Liver (tissue), 9 donors: ENCODE results near the gene C19orf25. TPM values are rescaled to one million over a fixed set of nuclear protein-coding genes. Genes with fewer than 3 reads are reported as not detected.

ENCODE experiments used
- DNase-seq: peaks from one replicate; pipeline ENCODE4 v3.0.0-alpha.2; 2017; ENCODE audit warnings: low spot score
- H3K27ac ChIP-seq, 2 donors: one replicate each; pipeline ENCODE4 v1.7.0; 2013; ENCODE audit warnings: inconsistent platforms in 2 of 2, low read length in 2 of 2, control low read depth in 1 of 2, low read depth in 1 of 2, mild to moderate bottlenecking in 1 of 2
- H3K27me3 ChIP-seq, 4 donors: one replicate each; pipeline versions ENCODE4 v1.6.1 to v1.7.0; 2013; ENCODE audit warnings: low read length in 3 of 4, inconsistent platforms in 1 of 4, mild to moderate bottlenecking in 1 of 4, moderate library complexity in 1 of 4; ENCODE audit not compliant: control insufficient read depth in 4 of 4, insufficient read depth in 4 of 4
- H3K36me3 ChIP-seq, 4 donors: one replicate each; pipeline versions ENCODE4 v1.6.1 to v1.7.0; 2013; ENCODE audit warnings: low read length in 3 of 4, mild to moderate bottlenecking in 3 of 4, low read depth in 1 of 4, moderate library complexity in 1 of 4; ENCODE audit not compliant: control insufficient read depth in 4 of 4, insufficient read depth in 3 of 4
- H3K4me1 ChIP-seq, 4 donors: one replicate each; pipeline versions ENCODE4 v1.6.1 to v1.7.0; 2013; ENCODE audit warnings: low read length in 3 of 4, mild to moderate bottlenecking in 3 of 4, moderate library complexity in 1 of 4; ENCODE audit not compliant: control insufficient read depth in 4 of 4, insufficient read depth in 4 of 4
- H3K4me3 ChIP-seq, 3 donors: one replicate each; pipeline versions ENCODE4 v1.6.1 to v1.7.0; 2013; ENCODE audit warnings: low read length in 3 of 3, control low read depth in 1 of 3, low read depth in 1 of 3, mild to moderate bottlenecking in 1 of 3
- H3K9ac ChIP-seq, 2 donors: one replicate each; pipeline ENCODE4 v1.7.0; 2013; ENCODE audit warnings: low read length in 2 of 2, mild to moderate bottlenecking in 2 of 2, moderate library complexity in 2 of 2, control low read depth in 1 of 2, low read depth in 1 of 2
- H3K9me3 ChIP-seq, 4 donors: one replicate each; pipeline versions ENCODE4 v1.6.1 to v1.7.0; 2013; ENCODE audit warnings: low read length in 3 of 4; ENCODE audit not compliant: control insufficient read depth in 4 of 4
- CTCF ChIP-seq: fragments of 150-350 bp; IDR thresholded peaks from 2 replicates; pipeline ENCODE4 v1.5.1; 2017; ENCODE audit warnings: improper control_type of control experiment, low read depth, low read length; ENCODE audit not compliant: missing input control
- FOXA1 ChIP-seq: IDR thresholded peaks from 2 replicates; pipeline ENCODE4 v1.6.1; 2016; ENCODE audit warnings: antibody characterized with exemption
- HNF4G ChIP-seq: IDR thresholded peaks from 2 replicates; pipeline ENCODE4 v1.6.1; 2016; ENCODE audit warnings: antibody characterized with exemption
- JUND ChIP-seq, 2 donors: IDR thresholded peaks; 2 replicates each; pipeline ENCODE4 v1.6.1; 2016; ENCODE audit warnings: antibody characterized with exemption in 2 of 2
- MAX ChIP-seq: IDR thresholded peaks from 2 replicates; pipeline ENCODE4 v1.6.1; 2016; ENCODE audit warnings: antibody characterized with exemption
- RAD21 ChIP-seq, 2 donors: IDR thresholded peaks; 2 replicates each; pipeline ENCODE4 v1.6.1; 2016; ENCODE audit warnings: antibody characterized with exemption in 2 of 2, mild to moderate bottlenecking in 2 of 2
- REST ChIP-seq: IDR thresholded peaks from 2 replicates; pipeline ENCODE4 v1.6.1; 2016; ENCODE audit warnings: antibody characterized with exemption, mild to moderate bottlenecking
- SP1 ChIP-seq: IDR thresholded peaks from 2 replicates; pipeline ENCODE4 v1.6.1; 2018; ENCODE audit warnings: antibody characterized with exemption, mild to moderate bottlenecking
- TAF1 ChIP-seq: conservative IDR thresholded peaks from 2 replicates; pipeline ENCODE4 v1.6.1; 2016; ENCODE audit warnings: antibody characterized with exemption, mild to moderate bottlenecking
- YY1 ChIP-seq: IDR thresholded peaks from 2 replicates; pipeline ENCODE4 v1.6.1; 2016; ENCODE audit warnings: antibody characterized with exemption, mild to moderate bottlenecking
- WGBS: extraction: QIAGEN DNeasy Blood & Tissue Kit; methylation state at CpG from one replicate; pipeline ENCODE4 v1.1.7; 2013; 5-methylcytosine and 5-hydroxymethylcytosine counted together
- polyA plus RNA-seq, 2 donors: library from polyadenylated mRNA; stranded (reverse) in 1 of 2; unstranded in 1 of 2; fragments of 200-250 nt in 1 of 2; fragments of >200 nt in 1 of 2; fragmentation: Nextera tagmentation in 1 of 2; extraction: Ambion mirVana in 1 of 2; gene quantifications; one replicate each; pipeline versions ENCODE4 v1.2.1 to v1.2.3, GENCODE V29; 2013 to 2015
- total RNA-seq, 2 donors: library from RNA; depleted of rRNA; stranded (reverse); fragments of >200 nt; gene quantifications; one replicate each; pipeline ENCODE4 v1.2.3, GENCODE V29; 2014
- TF ChIP-seq, protein P1 (sequence below): IDR thresholded peaks from 2 replicates; pipeline ENCODE4 v1.6.1; 2016; ENCODE audit warnings: antibody characterized with exemption
- TF ChIP-seq, protein P2 (sequence below): IDR thresholded peaks from 2 replicates; pipeline ENCODE4 v1.6.1; 2016; ENCODE audit warnings: antibody characterized with exemption
- donor health status: healthy.
- donor health status: healthy.
- donor health status: healthy.
- donor health status: healthy.
- donor health status: healthy.

Gene C19orf25
- total and polyA plus RNA-seq, 4 donors, result 15.1 to 19.8 (median 18.5) TPM

GRCh38 chr19:1511318-1512317 lies 32.6 kb upstream of the C19orf25 start:
- WGBS, result 57% methylated on average over 22 of the region's 22 CpGs
- DNase-seq, result no peak
- TF ChIP-seq CTCF (no peak), SP1 (no peak), JUND (IDR thresholded peaks at IDR 0.05) (no peak)
- TF ChIP-seq, protein P1, sequence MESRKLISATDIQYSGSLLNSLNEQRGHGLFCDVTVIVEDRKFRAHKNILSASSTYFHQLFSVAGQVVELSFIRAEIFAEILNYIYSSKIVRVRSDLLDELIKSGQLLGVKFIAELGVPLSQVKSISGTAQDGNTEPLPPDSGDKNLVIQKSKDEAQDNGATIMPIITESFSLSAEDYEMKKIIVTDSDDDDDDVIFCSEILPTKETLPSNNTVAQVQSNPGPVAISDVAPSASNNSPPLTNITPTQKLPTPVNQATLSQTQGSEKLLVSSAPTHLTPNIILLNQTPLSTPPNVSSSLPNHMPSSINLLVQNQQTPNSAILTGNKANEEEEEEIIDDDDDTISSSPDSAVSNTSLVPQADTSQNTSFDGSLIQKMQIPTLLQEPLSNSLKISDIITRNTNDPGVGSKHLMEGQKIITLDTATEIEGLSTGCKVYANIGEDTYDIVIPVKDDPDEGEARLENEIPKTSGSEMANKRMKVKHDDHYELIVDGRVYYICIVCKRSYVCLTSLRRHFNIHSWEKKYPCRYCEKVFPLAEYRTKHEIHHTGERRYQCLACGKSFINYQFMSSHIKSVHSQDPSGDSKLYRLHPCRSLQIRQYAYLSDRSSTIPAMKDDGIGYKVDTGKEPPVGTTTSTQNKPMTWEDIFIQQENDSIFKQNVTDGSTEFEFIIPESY, result no peak
- TF ChIP-seq, protein P2, sequence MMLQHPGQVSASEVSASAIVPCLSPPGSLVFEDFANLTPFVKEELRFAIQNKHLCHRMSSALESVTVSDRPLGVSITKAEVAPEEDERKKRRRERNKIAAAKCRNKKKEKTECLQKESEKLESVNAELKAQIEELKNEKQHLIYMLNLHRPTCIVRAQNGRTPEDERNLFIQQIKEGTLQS, result no peak
- no peaks in the 10 kb centered on the region for H3K9me3 ChIP-seq
- H3K4me1 ChIP-seq, result peaks cover 3 to 25% (median 15%) of the 10 kb centered on the region in 4 donors
- no peak overlapping the region for H3K4me3 ChIP-seq
- H3K36me3 ChIP-seq, result no peaks in the 10 kb centered on the region
- no peak overlapping the region for H3K27ac ChIP-seq
- H3K9ac ChIP-seq, result no peak overlapping the region
- H3K27me3 ChIP-seq, result peaks cover 0 to 3% (median 0%) of the 10 kb centered on the region in 4 donors

- H3K4me1 ChIP-seq, result peaks cover 3 to 25% (median 15%) of the 10 kb centered on the region in 4 donors
- TF ChIP-seq TAF1, result no peak
- no peak overlapping the region for H3K9ac ChIP-seq
- no peaks in the 10 kb centered on the region for H3K9me3 ChIP-seq
- no peak for DNase-seq
- no peak overlapping the region for H3K27ac ChIP-seq
- H3K27me3 ChIP-seq, result peaks cover 0 to 3% (median 0%) of the 10 kb centered on the region in 4 donors
- 41% methylated on average over 9 of the region's 9 CpGs for WGBS
- H3K4me3 ChIP-seq, result no peak overlapping the region
- no peaks in the 10 kb centered on the region for H3K36me3 ChIP-seq
Measured at GRCh38 chr19:1510807-1511206, 31.8 kb upstream of the C19orf25 start.

DNA sequence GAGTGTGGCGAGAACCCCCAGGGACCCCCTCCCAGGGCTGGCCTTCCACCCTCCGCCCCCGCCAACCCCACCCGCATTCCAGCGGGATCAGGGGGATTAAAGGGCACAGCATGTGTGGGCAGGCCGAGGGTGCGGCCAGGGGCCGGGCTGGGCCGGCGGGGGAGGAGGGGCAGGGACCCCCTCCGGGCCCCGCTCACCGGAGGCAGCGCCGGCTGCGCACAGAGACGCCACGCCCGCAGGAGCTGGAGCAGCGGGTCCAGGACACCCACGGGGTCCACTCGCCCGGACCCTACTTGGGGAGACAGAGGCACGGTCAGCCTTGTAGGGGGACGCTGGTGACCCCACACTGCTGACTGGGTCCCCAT lies 31.4 kb upstream of the C19orf25 start:
- peaks cover 0 to 3% (median 0%) of the 10 kb centered on the region in 4 donors for H3K27me3 ChIP-seq
- TF ChIP-seq REST, result no peak
- TF ChIP-seq HNF4G, result no peak
- TF ChIP-seq MAX, result no peak
- TF ChIP-seq RAD21 (IDR thresholded peaks at IDR 0.05), result no peak
- TF ChIP-seq FOXA1, result no peak
- no peak for TF ChIP-seq SP1
- no peak for TF ChIP-seq CTCF
- TF ChIP-seq, protein P1, result no peak
- no peak for TF ChIP-seq YY1

More for the DNA sequence above, 31.4 kb upstream of the C19orf25 start:
- no peak overlapping the region for H3K27ac ChIP-seq
- H3K9ac ChIP-seq, result no peak overlapping the region
- H3K4me1 ChIP-seq, result peaks cover 3 to 25% (median 15%) of the 10 kb centered on the region in 4 donors
- H3K9me3 ChIP-seq, result no peaks in the 10 kb centered on the region
- no peak for DNase-seq
- 45% methylated on average over 25 of the region's 25 CpGs for WGBS
- H3K4me3 ChIP-seq, result no peak overlapping the region
- no peaks in the 10 kb centered on the region for H3K36me3 ChIP-seq
